Measurements from ENCODE around the gene EMILIN1.
"Not testable (repeated sequence)": the region's sequence is repeated elsewhere in the genome, so short reads cannot be mapped to it uniquely, and the experiment has no call there.

Gene EMILIN1

DNA sequence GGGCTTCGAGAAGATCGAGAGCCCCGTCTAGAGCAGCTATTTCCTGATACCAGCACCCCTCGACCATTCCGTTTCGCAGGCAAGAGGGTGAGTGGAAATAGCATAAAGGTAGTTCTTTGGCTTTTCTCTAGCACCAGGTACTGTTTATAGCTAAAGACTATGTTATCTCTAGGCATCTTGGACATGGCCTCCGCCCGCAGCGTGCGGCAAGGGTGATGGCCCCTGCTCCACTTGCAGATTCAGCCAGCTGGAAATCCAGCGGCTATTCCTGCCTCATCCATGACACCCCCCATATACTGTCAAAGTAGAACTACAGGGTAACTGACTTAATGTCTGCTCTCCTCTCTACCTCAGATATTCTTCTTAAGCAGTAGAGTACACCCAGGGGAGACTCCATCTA, 23.7 kb upstream of the EMILIN1 start:
- DNase-seq: no peak

- DNase-seq: no peak
Observed at GRCh38 chr2:27057184-27057583, 21.2 kb upstream of the EMILIN1 start.

- no peak for DNase-seq
Observed at GRCh38 chr2:27058210-27058609, 20.2 kb upstream of the EMILIN1 start.

- no peak for DNase-seq
Observed at GRCh38 chr2:27059141-27059820, 19.1 kb upstream of the EMILIN1 start.

- DNase-seq: no peak
Observed at GRCh38 chr2:27060323-27060722, 18.1 kb upstream of the EMILIN1 start.

DNA sequence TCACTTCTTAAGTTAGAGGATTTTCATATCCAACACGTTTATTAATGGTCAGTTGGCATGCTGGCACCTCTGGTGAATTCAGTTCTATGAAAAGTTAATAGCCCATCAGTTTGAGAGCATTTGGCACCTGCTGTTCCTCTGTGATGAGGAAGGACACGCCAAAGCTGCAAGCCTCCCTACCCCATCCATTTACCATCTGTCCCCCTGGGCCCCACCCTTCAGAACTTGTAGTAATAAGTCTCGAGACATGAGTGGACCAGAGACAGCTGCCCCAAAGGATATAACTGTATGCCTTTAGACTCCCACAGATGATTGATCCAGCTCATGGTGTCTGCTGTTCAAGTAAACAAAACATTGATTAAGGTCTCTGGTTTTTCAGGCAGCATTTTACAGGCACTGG, 13.3 kb upstream of the EMILIN1 start:
- peak; percentile 83 for DNase-seq

DNA sequence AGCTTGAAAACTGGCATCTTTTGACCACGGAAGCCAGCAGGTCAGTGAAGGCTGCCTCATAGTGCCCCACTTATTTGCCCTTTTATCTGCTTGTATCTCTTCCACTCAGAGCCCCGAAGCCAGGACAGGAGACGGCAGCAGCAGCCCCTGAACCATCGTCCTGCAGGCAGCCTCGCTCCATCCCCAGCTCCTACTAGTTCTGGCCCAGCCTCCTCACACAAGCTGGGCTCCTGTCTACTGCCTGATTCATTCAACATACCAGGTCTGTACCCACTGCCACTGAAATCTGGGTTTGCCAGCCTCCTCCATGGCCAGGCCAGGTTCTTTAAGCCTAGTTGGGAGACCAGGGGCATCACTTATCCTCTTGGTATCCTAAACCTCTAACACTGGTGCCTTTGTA, 11.0 kb upstream of the EMILIN1 start:
- DNase-seq: no peak

DNA sequence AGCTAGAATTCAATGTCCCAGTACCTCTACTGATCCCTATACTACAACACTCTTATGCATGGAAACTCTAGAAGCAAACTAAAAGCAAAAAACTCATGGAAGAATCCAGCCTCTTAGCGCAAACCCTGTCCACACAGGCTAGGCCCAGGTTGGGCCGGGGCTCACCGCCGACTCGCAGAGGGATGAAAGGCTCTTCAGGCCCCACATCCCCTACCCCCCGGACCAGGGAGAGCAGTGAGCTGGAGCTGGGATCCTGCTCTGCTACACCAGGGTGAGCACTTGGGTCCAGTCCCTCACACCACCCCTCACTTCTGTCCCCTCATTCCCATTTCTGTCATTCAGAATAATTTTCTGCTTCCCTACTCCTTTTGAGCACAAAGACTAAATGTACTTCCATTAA, 9.0 kb upstream of the EMILIN1 start:
- DNase-seq: no peak

GRCh38 chr2:27069961-27070618, 8.3 kb upstream of the EMILIN1 start:
- DNase-seq: no peak

DNA sequence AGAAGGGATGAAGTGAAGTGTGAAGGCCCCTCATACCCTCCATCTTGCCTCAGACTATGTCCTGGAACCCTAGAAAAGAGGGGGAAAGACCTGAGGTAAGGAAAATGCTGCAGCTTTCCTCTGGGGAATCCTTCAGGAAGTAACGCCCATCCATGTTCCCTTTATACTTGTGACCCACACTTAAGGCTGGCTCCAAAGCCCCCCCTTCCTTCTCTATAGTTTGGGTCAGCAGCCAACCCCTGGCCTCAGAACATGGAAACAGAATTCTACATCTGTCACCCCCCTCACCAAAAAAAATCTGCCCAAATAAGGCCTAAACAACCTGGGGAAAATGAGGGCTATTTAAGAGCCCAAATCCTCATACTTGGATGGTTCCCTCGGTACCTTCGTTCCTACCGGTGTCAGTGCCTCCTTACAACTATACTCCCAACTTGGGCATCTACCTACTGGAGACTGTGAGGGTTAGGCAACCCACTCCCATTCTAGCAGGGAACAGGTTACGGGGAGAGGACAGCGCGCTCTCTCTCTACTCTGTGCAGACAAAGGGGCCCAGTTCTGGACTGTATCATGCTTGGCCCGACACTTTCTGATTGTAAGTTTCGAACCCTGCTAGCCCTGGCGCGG, 7.7 kb upstream of the EMILIN1 start:
- no peak for DNase-seq

DNA sequence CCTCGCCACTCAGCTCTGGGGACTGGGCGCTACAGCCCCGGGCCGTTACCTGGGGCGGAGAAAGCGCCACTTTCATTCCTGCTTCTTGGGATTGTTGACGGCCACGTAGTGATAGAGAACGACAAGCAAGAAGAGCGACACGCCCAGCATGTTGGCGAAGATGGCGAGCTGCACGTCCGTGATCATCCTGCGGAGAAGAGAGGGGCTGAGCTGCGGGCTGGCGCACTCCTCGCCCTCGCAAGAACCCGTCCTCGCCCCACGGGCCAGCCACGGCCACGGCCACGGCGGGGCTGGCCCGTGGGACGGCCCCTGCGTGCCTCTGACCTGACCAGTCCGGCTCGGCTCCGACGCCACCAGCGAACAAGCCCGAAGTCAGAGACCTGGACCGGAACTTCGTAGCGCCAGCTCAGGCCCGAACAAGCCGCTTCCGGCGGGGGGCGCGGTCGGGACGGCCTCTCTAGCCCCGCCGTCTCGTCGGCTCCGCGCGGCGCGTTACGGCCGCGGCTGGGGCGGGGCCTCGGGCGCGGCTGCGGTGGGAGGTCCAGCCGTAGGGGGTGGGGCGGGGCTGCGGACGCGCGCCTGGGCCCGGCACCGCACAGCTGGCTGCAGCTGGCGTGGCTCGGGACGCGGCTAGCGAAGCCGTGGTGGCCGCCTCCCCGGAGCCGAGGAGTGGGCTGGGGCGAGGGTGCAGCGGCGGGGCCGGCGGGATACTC, 7.0 kb upstream of the EMILIN1 start, which contains the start of gene OST4:
Gene OST4, minus strand, starts transcription at position 378 of the 713 bp plus-strand sequence.
- DNase-seq: peak; percentile 27

DNA sequence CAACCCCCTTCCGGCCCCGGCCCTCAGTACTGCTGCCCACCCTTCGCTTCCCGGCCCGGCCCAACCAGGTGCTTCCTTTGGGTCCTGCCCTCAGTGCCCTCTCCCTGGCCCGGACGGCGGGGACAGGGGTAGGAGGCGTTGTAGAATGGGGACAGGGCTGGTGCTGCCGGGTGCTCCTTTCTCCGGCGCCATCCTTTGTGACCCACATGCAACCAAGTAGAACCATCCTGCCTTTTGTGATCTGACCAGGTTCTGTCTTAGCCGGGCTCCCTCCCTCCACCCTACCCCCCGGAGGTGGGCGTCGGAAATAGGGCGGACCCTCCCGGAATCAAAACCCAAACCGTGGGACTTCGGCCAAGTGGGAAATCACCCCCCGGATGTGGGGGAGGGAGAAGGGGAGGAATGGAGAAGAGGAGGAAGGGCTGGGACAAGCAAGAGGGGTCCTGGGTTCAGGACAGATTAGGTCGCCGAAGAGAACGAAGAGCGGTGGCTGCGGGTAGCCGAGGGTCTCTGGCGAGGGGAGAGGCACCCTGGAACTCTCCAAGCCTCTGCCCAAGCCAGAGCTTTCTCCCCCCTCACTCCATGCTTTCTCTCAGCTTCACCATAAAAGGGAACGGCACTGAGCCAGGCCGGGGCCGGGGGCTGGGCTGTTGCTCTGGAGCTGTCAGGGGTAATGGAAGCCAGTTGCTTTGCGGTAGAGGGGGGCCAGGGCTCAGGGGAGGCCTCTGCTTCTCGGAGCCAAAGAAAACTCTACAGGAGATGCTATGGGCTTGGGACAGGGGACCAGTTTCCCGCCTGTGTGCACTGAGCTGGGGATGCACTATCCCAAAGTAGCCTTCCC, 6.2 kb upstream of the EMILIN1 start:
- DNase-seq: no peak

- no peak for DNase-seq
Observed at GRCh38 chr2:27072920-27073319, 5.5 kb upstream of the EMILIN1 start.

GRCh38 chr2:27073782-27074181, 4.6 kb upstream of the EMILIN1 start:
- no peak for DNase-seq

- DNase-seq: no peak
Observed at GRCh38 chr2:27074738-27075565, 3.5 kb upstream of the EMILIN1 start.

DNA sequence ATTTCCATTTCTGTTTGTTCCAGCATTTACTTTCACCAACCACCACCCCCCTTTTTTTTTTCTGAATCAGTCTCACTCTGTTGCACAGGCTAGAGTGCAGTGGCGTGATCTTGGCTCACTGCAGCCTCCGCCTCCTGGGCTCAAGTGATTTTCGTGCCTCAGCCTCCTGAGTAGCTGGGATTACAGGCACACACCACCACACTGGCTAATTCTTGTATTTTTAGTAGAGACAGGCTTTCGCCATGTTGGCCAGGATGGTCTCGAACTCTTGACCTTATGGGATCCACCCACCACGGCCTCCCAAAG, 2.9 kb upstream of the EMILIN1 start:
- DNase-seq: not testable (repeated sequence)

DNA sequence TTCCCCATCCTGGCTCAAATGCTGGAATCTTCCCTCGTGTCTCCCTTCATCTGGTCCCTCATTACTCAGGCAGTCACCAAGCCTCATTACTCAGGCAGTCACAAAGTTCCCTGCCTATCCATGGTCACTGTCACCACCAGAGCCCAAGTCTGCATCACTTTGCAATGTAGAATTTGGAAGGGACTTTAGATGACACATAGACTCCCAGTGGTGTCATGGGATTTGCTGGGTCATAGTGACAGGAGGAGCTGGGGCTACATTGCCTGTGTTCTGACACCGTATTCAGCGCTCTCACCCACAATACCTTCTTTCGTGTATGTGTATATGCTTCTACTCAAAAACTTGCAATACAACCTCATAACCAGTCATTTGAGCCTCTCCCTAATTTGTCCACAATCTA, 2.1 kb upstream of the EMILIN1 start:
- no peak for DNase-seq

DNA sequence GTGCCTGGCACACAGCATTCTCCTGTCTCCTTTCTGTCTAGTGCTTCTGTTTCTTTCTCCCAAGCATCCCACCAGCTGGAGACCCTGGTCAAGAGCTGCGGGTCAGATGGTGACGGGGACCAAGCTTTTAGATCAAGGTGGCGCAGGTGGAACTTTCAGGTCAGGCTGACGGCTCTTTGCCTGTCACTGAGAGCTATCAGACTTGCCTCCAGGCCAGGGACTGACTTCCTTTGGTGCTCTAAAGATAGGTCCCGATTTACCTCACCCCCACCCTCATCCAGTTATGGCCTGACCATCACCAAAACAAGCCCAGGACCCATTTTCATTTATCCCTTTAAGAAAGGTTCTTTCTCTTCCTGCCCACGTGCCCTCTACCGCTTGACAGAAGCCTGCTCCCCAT, 1.2 kb upstream of the EMILIN1 start:
- no peak for DNase-seq

- no peak for DNase-seq
Observed at GRCh38 chr2:27079233-27080139, 1.1 kb downstream of the EMILIN1 start.

GRCh38 chr2:27080140-27080469, 1.7 kb downstream of the EMILIN1 start:
- DNase-seq: no peak

DNA sequence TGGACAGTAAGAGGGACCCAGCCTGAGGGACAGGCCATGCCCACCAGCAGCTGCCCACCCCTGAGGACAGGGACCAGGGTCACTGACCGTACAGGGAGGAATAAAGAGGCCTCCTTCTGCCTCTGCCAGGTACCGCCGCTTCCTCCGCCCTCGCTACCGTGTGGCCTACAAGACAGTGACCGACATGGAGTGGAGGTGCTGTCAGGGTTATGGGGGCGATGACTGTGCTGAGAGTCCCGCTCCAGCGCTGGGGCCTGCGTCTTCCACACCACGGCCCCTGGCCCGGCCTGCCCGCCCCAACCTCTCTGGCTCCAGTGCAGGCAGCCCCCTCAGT, 2.2 kb downstream of the EMILIN1 start:
- DNase-seq: no peak

Measured in NCI-H524 treated with DMSO at 0.1 percent for 48 hours (cell line).